GM19035 (cell line): ENCODE results near the gene GRK3.
"Not testable (repeated sequence)": the region's sequence is repeated elsewhere in the genome, so short reads cannot be mapped to it uniquely, and the experiment has no call there.

Experiments used
- ATAC-seq: cut with Tn5 transposase; IDR thresholded peaks from one replicate; pipeline ENCODE4 v1.9.1; 2021; ENCODE audit not compliant: unreplicated experiment

Gene GRK3

GRCh38 chr22:25548866-25549464 is 15.5 kb upstream of the GRK3 start:
- ATAC-seq, result no peak

- no peak for ATAC-seq
Observed at GRCh38 chr22:25551396-25551795, 13.1 kb upstream of the GRK3 start.

- not testable (repeated sequence) for ATAC-seq
Observed at GRCh38 chr22:25552405-25552804, 12.1 kb upstream of the GRK3 start.

- no peak for ATAC-seq
Observed at GRCh38 chr22:25553131-25553530, 11.3 kb upstream of the GRK3 start.

GRCh38 chr22:25554238-25554671 is 10.2 kb upstream of the GRK3 start:
- ATAC-seq, result no peak

GRCh38 chr22:25554689-25555088 is 9.8 kb upstream of the GRK3 start:
- no peak for ATAC-seq

GRCh38 chr22:25555586-25555985 is 8.9 kb upstream of the GRK3 start:
- ATAC-seq, result no peak

GRCh38 chr22:25557218-25557617 is 7.3 kb upstream of the GRK3 start:
- no peak for ATAC-seq

GRCh38 chr22:25558341-25558740 is 6.1 kb upstream of the GRK3 start:
- ATAC-seq, result no peak

GRCh38 chr22:25559910-25560309 is 4.6 kb upstream of the GRK3 start:
- ATAC-seq, result not testable (repeated sequence)

- ATAC-seq, result not testable (repeated sequence)
Observed at GRCh38 chr22:25561182-25561581, 3.3 kb upstream of the GRK3 start.

- ATAC-seq, result not testable (repeated sequence)
Observed at GRCh38 chr22:25561927-25562326, 2.5 kb upstream of the GRK3 start.

- ATAC-seq, result not testable (repeated sequence)
Observed at GRCh38 chr22:25562966-25563760, 1.3 kb upstream of the GRK3 start.

GRCh38 chr22:25563761-25564319 is 635 bp upstream of the GRK3 start:
- no peak for ATAC-seq

GRCh38 chr22:25564979-25565677 is 653 bp downstream of the GRK3 start:
- no peak for ATAC-seq

- no peak for ATAC-seq
Observed at GRCh38 chr22:25566186-25566897, 1.9 kb downstream of the GRK3 start.

GRCh38 chr22:25566898-25567235 is 2.4 kb downstream of the GRK3 start:
- no peak for ATAC-seq

GRCh38 chr22:25567251-25567675 is 2.8 kb downstream of the GRK3 start:
- no peak for ATAC-seq

- not testable (repeated sequence) for ATAC-seq
Observed at GRCh38 chr22:25568066-25568465, 3.6 kb downstream of the GRK3 start.

- no peak for ATAC-seq
Observed at GRCh38 chr22:25569361-25569760, 4.9 kb downstream of the GRK3 start.

- no peak for ATAC-seq
Observed at GRCh38 chr22:25569983-25570382, 5.5 kb downstream of the GRK3 start.
